Measurements from ENCODE around the gene SECISBP2.

- no peak for TF ChIP-seq REST (IDR thresholded peaks at IDR 0.05; ENCODE audit: low read depth)
- no peak for TF ChIP-seq EP300 (IDR thresholded peaks at IDR 0.05; ENCODE audit: borderline replicate concordance)
- TF ChIP-seq YY1 (IDR thresholded peaks at IDR 0.05; ENCODE audit: low read depth): no peak
- TF ChIP-seq TAF1 (IDR thresholded peaks at IDR 0.05; ENCODE audit: low read depth): no peak
These were observed 55.9 kb downstream of the SECISBP2 start for GRCh38 chr9:89374176-89374575.

Data from Ishikawa (cell line).